GM18505 (cell line): ENCODE data around the gene NAA15.

Experiments used
- ATAC-seq: cut with Tn5 transposase; IDR thresholded peaks from one replicate; pipeline ENCODE4 v1.9.1; 2021; ENCODE audit not compliant: unreplicated experiment
- POLR2A ChIP-seq: IDR thresholded peaks from 4 replicates; pipeline ENCODE4 v1.6.1; 2011; ENCODE audit warnings: borderline replicate concordance; ENCODE audit not compliant: insufficient read depth, insufficient read length; ENCODE audit errors: extremely low read depth

Gene NAA15

GRCh38 chr4:139278912-139279759 lies 22.2 kb upstream of the NAA15 start:
- no peak for TF ChIP-seq POLR2A

GRCh38 chr4:139279760-139280620 lies 21.3 kb upstream of the NAA15 start, which contains the start of gene MGARP:
Gene MGARP, minus strand, starts transcription at chr4:139280225. Its CDS starts 67 bp downstream, at chr4:139280158.
- ATAC-seq, result peak; percentile 61
- no peak for TF ChIP-seq POLR2A

More at GRCh38 chr4:139278912-139279759, 22.2 kb upstream of the NAA15 start:
- no peak for ATAC-seq

DNA sequence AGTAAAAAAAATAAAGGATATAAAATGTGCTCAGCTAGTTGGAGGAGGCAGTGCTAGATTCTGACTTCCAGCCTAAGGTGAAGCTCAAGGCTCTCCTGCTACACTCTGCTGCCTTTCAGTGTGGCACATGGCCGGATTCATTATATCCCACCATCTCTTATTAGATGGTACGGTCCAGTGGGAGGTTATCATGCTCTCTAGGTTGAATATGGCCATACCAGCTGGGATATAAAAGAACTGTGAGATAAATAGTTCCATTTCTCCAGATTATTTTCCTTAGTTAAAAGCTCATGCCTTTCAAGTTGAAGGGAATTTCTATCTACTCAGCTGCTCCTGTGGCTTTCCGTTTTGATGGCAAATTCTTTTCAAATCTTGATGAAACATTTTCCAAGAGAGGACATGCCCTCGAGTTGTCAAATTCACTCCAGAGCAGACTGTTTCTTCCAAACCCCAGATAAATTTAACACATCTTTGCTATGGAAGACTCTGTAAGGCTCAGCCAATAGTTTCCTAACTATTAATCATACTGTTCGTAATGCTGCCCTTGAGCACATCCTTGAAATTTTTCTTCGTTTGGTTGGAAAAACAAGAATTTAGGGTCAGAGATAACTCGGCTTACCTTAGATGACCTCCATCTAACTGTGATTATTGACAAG lies 19.1 kb upstream of the NAA15 start:
- no peak for TF ChIP-seq POLR2A
- no peak for ATAC-seq

GRCh38 chr4:139282721-139283075 lies 18.6 kb upstream of the NAA15 start:
- TF ChIP-seq POLR2A, result no peak
- no peak for ATAC-seq

- ATAC-seq, result no peak
- TF ChIP-seq POLR2A, result no peak
These were observed 15.1 kb upstream of the NAA15 start for GRCh38 chr4:139286186-139286698.

DNA sequence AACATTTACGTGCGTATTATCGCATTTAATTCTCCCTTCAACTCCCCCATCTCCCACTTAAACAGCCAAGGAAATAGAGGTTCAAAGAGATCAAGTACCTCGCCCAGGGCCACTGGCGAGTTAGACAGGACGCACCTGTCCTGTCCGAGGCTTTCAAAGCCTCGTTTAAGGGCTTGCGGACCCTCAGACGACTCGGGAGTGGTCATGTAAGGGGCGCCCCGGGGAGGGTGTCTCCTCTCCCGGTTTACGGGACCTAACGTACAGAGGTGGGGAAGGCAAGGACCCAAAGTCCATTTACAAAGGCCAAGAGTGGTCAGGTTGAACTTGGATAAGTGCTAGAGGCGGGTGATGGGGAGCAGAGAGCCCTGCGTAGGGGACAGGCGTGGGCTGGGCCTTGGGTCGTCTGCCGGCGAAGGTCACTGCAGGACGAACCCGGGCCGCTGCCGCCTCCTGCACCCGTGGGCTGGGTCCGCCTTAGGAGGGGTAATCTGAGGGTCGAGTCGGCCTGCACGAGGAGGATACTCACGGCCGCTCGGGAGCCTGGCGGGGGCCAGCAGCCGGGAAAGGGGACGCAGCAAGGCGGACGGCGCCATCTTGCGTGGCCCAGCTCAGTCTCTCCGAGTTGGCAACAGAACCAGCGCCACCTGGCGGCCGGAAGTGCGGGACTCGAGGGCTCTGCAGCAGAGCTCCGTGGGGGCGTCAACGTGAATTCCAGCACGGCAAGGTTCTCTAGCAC lies 5.9 kb upstream of the NAA15 start:
- ATAC-seq, result peak; percentile 91

DNA sequence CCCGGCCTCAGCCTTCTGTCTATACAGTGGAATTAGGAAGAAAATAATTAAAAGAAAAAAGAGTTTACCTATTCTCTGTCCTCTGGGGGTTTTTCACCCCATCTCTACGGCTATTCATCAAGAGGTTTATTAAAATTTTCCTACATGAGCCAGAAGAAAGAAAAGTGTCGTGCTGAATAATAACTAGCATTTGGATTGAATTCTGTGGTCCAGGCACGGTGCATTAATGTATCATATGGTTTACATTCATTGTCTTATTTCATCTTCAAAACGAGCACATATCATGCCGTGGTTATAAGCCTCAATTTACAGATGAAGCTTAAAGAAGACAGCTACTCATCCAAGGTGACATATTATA lies 5.4 kb upstream of the NAA15 start:
- no peak for TF ChIP-seq POLR2A
- no peak for ATAC-seq

More for the DNA sequence above, 5.9 kb upstream of the NAA15 start:
- TF ChIP-seq POLR2A, result peak; percentile 80

- ATAC-seq, result no peak
- no peak for TF ChIP-seq POLR2A
These were observed 4.3 kb upstream of the NAA15 start for GRCh38 chr4:139297001-139297410.

GRCh38 chr4:139299536-139299935 lies 1.8 kb upstream of the NAA15 start:
- TF ChIP-seq POLR2A, result no peak
- no peak for ATAC-seq

GRCh38 chr4:139300431-139301112 lies 733 bp upstream of the NAA15 start:
- TF ChIP-seq POLR2A, result no peak
- ATAC-seq, result peak; percentile 6

- TF ChIP-seq POLR2A, result no peak
- ATAC-seq, result peak; percentile 31
These were observed 711 bp downstream of the NAA15 start, which contains the start of gene NDUFC1 for GRCh38 chr4:139301821-139302611. Gene NDUFC1, minus strand, starts transcription at chr4:139302477. Its CDS starts 6,679 bp downstream, at chr4:139295798.
